Sigmoid colon (tissue), 7 donors: ENCODE measurements around the gene IL1R1. TPM values are rescaled to one million over a fixed set of nuclear protein-coding genes. Genes with fewer than 3 reads are reported as not detected.

Experiments
- DNase-seq: peaks from one replicate; pipeline ENCODE4 v3.0.0-alpha.2; 2019
- H3K27ac ChIP-seq, 4 donors: fragments of 200-600 bp; sonication (generic); one replicate each; pipeline ENCODE4 v1.5.1; 2016 to 2019; ENCODE audit warnings: mild to moderate bottlenecking in 1 of 4
- H3K27me3 ChIP-seq, 3 donors: fragments of 200-600 bp; sonication (generic); one replicate each; pipeline ENCODE4 v1.5.1; 2019; ENCODE audit warnings: mild to moderate bottlenecking in 1 of 3
- H3K36me3 ChIP-seq, 4 donors: fragments of 200-600 bp; sonication (generic); one replicate each; pipeline ENCODE4 v1.5.1; 2016 to 2019
- H3K4me1 ChIP-seq, 4 donors: fragments of 200-600 bp; sonication (generic); one replicate each; pipeline ENCODE4 v1.5.1; 2017 to 2019
- H3K4me3 ChIP-seq, 4 donors: fragments of 200-600 bp; sonication (generic); one replicate each; pipeline ENCODE4 v1.5.1; 2017 to 2019; ENCODE audit warnings: mild to moderate bottlenecking in 2 of 4, moderate library complexity in 1 of 4
- H3K9me3 ChIP-seq, 4 donors: fragments of 200-600 bp in 3 of 4; sonication (generic) in 3 of 4; one replicate each; pipeline versions ENCODE4 v1.5.1 to v1.6.1; 2013 to 2019
- EP300 ChIP-seq, 4 donors: sonication (generic); formaldehyde crosslinking; IDR thresholded peaks; one replicate each; pipeline ENCODE4 v1.6.1; 2017; ENCODE audit warnings: antibody characterized with exemption in 4 of 4
- POLR2A ChIP-seq, 2 donors: fragments of 450-650 bp; IDR thresholded peaks; one replicate each; pipeline ENCODE4 v1.6.1; 2016; ENCODE audit warnings: antibody characterized with exemption in 2 of 2, mild to moderate bottlenecking in 2 of 2, moderate library complexity in 2 of 2
- POLR2AphosphoS5 ChIP-seq, 4 donors: sonication (generic); formaldehyde crosslinking; IDR thresholded peaks; one replicate each; pipeline ENCODE4 v1.6.1; 2017; ENCODE audit warnings: antibody characterized with exemption in 4 of 4
- WGBS, 2 donors: extraction: QIAGEN DNeasy Blood & Tissue Kit; methylation state at CpG; one replicate each; pipeline ENCODE4 v1.1.7; 2013; 5-methylcytosine and 5-hydroxymethylcytosine counted together
- intact Hi-C: fragments of 100-400 bp; cut with DNase I; formaldehyde crosslinking; loops from one replicate; pipeline ENCODE4 v1.15.1; 2023
- polyA plus RNA-seq, 3 donors: library from polyadenylated mRNA; stranded (reverse); fragments of 200-250 nt; gene quantifications; one replicate each; pipeline ENCODE4 v1.2.3, GENCODE V29; 2013
- total RNA-seq, 4 donors: library from RNA; depleted of rRNA; stranded (reverse); fragments of >200 nt; gene quantifications; one replicate each; pipeline ENCODE4 v1.1.0, GENCODE V29; 2016
- TF ChIP-seq, protein P1 (sequence below), 4 experiments: fragments of 450-650 bp in 3 of 4; fragments of 200-600 bp in 1 of 4; IDR thresholded peaks; one replicate each; pipeline ENCODE4 v1.5.1; 2016 to 2019; ENCODE audit warnings: antibody characterized with exemption in 4 of 4, mild to moderate bottlenecking in 3 of 4, moderate library complexity in 2 of 4
- donor health status: healthy with polysubstance abuse.
- donor health status: Bipolar disorder and iron deficiency.
- donor health status: healthy.

IL1R1 gene
- total and polyA plus RNA-seq, 7 donors: 14.6 to 144 (median 43.2) TPM

DNA sequence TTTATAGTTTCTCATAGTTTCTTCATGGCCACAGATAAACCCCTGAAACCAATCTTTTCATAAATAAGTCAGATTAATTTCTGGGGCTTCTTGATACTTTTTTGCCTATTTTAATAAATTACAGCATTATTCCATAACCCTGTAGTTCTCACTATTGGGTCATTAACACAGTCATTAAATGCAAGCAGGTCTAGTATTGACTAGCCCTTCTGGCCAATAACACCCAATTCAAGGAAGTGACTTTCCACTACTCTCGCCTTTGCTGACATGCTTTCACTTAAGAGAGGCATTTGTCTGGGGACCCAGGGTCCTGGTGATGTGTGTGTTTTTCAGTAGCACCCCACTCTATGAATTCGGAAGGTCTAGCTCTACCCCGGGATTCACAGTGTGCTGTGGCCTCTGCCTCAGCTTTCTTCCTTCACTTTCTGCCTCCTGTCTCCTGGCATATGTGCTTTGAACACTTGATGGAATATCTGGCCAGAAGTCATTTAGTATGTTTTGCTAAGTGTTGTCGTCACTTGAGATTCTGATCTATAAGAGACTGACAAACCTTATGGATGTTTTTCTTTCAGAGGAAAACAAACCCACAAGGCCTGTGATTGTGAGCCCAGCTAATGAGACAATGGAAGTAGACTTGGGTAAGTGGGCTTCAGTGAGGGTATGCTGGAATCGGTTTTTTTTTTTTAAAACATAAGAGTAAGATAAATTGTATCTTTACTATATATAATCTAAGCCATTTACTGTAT lies 25.7 kb downstream of the IL1R1 start:
- Histone ChIP-seq H3K27ac (no peak overlapping the region), H3K27me3 (no peaks in the 10 kb centered on the region), H3K4me3 (no peak overlapping the region), H3K36me3 (peaks cover 0 to 40% (median 7%) of the 10 kb centered on the region in 4 donors), H3K4me1 (peaks cover 0 to 16% (median 2%) of the 10 kb centered on the region in 4 donors), H3K9me3 (no peaks in the 10 kb centered on the region)
- intact Hi-C loops: loop anchor here (5.0 kb wide), 2 partner anchors 74 to 286 kb away; no protein-coding TSS in a partner anchor
- no peak for DNase-seq
- WGBS, 2 donors: 93 to 94% methylated on average over 5 of the region's 5 CpGs
- TF ChIP-seq POLR2AphosphoS5 (IDR thresholded peaks at IDR 0.05): no peak
- TF ChIP-seq POLR2A (IDR thresholded peaks at IDR 0.05): no peak
- TF ChIP-seq, protein P1, sequence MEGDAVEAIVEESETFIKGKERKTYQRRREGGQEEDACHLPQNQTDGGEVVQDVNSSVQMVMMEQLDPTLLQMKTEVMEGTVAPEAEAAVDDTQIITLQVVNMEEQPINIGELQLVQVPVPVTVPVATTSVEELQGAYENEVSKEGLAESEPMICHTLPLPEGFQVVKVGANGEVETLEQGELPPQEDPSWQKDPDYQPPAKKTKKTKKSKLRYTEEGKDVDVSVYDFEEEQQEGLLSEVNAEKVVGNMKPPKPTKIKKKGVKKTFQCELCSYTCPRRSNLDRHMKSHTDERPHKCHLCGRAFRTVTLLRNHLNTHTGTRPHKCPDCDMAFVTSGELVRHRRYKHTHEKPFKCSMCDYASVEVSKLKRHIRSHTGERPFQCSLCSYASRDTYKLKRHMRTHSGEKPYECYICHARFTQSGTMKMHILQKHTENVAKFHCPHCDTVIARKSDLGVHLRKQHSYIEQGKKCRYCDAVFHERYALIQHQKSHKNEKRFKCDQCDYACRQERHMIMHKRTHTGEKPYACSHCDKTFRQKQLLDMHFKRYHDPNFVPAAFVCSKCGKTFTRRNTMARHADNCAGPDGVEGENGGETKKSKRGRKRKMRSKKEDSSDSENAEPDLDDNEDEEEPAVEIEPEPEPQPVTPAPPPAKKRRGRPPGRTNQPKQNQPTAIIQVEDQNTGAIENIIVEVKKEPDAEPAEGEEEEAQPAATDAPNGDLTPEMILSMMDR (IDR thresholded peaks at IDR 0.05): no peak
- no peak for TF ChIP-seq EP300 (IDR thresholded peaks at IDR 0.05)

DNA sequence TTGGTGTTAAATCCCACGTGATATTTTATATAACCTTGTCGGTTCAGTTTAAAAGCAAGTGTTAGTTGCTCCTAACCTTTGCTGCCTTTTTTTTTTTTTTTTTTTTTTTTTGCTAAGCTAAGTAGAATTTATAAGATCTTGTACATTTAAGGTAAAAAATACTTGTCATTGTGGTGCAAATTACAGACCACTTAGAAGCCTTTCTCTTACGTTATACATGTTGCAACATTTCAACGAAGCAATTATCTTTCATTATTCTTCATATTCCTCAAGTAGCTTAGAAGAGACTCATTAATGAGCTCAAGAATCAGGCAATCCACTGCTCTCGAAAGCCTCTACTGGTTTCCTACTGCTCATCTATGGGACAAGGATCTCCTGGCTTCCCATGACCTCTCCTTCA lies 29.4 kb downstream of the IL1R1 start:
- 89 to 92% methylated on average over 5 of the region's 5 CpGs for WGBS, 2 donors
- peaks cover 0 to 77% (median 10%) of the 10 kb centered on the region in 4 donors for H3K36me3 ChIP-seq

DNA sequence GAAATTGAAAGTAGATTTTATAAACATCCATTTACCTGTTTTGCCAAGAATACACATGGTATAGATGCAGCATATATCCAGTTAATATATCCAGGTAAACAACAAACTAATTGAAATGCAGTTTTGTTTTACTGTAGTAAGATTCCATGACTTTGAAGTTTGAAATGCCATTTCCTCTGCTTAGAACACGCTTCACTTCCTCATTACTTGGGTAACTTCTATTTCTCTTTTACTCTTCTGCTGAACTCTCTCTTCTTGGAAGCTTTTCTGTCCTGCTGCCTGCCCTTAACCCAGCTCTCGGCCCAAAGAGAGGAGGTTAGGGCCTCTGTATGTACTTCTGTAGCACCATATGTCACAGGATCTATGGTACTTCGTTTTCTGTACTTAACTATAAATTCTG lies 30.2 kb downstream of the IL1R1 start:
- peaks cover 0 to 85% (median 12%) of the 10 kb centered on the region in 4 donors for H3K36me3 ChIP-seq
- H3K4me3 ChIP-seq: no peak overlapping the region
- TF ChIP-seq POLR2AphosphoS5 (IDR thresholded peaks at IDR 0.05): no peak
- TF ChIP-seq EP300 (IDR thresholded peaks at IDR 0.05): no peak
- no peak for TF ChIP-seq POLR2A (IDR thresholded peaks at IDR 0.05)
- TF ChIP-seq, protein P1 (IDR thresholded peaks at IDR 0.05): no peak
- intact Hi-C loops: no loop called here
- no peak for DNase-seq
- no peaks in the 10 kb centered on the region for H3K4me1 ChIP-seq
- H3K27me3 ChIP-seq: no peaks in the 10 kb centered on the region
- H3K9me3 ChIP-seq: no peaks in the 10 kb centered on the region
- WGBS, 2 donors: 69 to 85% methylated on average over 3 of the region's 3 CpGs
- H3K27ac ChIP-seq: no peak overlapping the region

More for the DNA sequence above, 29.4 kb downstream of the IL1R1 start:
- H3K9me3 ChIP-seq: no peaks in the 10 kb centered on the region
- no peak overlapping the region for H3K4me3 ChIP-seq
- intact Hi-C loops: no loop called here
- no peak for TF ChIP-seq EP300 (IDR thresholded peaks at IDR 0.05)
- no peak for TF ChIP-seq POLR2AphosphoS5 (IDR thresholded peaks at IDR 0.05)
- TF ChIP-seq POLR2A (IDR thresholded peaks at IDR 0.05): no peak
- TF ChIP-seq, protein P1 (IDR thresholded peaks at IDR 0.05): no peak
- H3K4me1 ChIP-seq: peaks cover 0 to under 1% (median 0%) of the 10 kb centered on the region in 4 donors
- H3K27ac ChIP-seq: no peak overlapping the region
- no peak for DNase-seq
- H3K27me3 ChIP-seq: no peaks in the 10 kb centered on the region

DNA sequence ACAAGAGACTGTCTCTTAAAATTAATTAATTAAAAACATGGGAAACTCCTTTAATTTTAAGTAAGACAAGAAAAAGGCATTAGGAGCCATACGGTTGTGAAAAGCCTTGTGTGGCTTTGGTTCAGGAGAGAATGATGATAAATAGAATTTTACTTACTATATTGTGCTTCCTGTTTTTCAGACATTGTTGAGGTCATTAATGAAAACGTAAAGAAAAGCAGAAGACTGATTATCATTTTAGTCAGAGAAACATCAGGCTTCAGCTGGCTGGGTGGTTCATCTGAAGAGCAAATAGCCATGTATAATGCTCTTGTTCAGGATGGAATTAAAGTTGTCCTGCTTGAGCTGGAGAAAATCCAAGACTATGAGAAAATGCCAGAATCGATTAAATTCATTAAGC lies 33.6 kb downstream of the IL1R1 start:
- no peak overlapping the region for H3K4me3 ChIP-seq
- intact Hi-C loops: no loop called here
- H3K36me3 ChIP-seq: peaks cover 0 to 64% (median 12%) of the 10 kb centered on the region in 4 donors
- no peaks in the 10 kb centered on the region for H3K9me3 ChIP-seq
- no peak for DNase-seq
- H3K4me1 ChIP-seq: no peaks in the 10 kb centered on the region
- TF ChIP-seq POLR2AphosphoS5 (IDR thresholded peaks at IDR 0.05) (no peak), POLR2A (IDR thresholded peaks at IDR 0.05) (no peak), EP300 (IDR thresholded peaks at IDR 0.05) (no peak)
- TF ChIP-seq, protein P1 (IDR thresholded peaks at IDR 0.05): no peak
- no peak overlapping the region for H3K27ac ChIP-seq
- no peaks in the 10 kb centered on the region for H3K27me3 ChIP-seq
- WGBS, 2 donors: 85 to 95% methylated on average over 3 of the region's 3 CpGs
